Uterus (tissue), 4 donors: ENCODE results near the gene SMAD6. TPM values are rescaled to one million over a fixed set of nuclear protein-coding genes. Genes with fewer than 3 reads are reported as not detected.

ENCODE experiments used
- DNase-seq, 2 donors: peaks; one replicate each; pipeline ENCODE4 v3.0.0-alpha.2; 2019 to 2020
- H3K27ac ChIP-seq, 2 donors: fragments of 200-600 bp; sonication (generic); 1 replicate in 1 of 2; 2 replicates in 1 of 2; pipeline ENCODE4 v1.5.1; 2016 to 2018
- H3K27me3 ChIP-seq, 2 donors: fragments of 200-600 bp; sonication (generic); one replicate each; pipeline ENCODE4 v1.5.1; 2018 to 2019; ENCODE audit warnings: control low read depth in 1 of 2
- H3K36me3 ChIP-seq, 2 donors: fragments of 200-600 bp; sonication (generic); one replicate each; pipeline ENCODE4 v1.5.1; 2019; ENCODE audit warnings: control low read depth in 1 of 2
- H3K4me1 ChIP-seq, 2 donors: fragments of 200-600 bp; sonication (generic); one replicate each; pipeline ENCODE4 v1.5.1; 2018 to 2019; ENCODE audit warnings: control low read depth in 1 of 2
- H3K4me3 ChIP-seq, 2 donors: fragments of 200-600 bp; sonication (generic); 1 replicate in 1 of 2; 2 replicates in 1 of 2; pipeline ENCODE4 v1.5.1; 2018 to 2019; ENCODE audit warnings: mild to moderate bottlenecking in 1 of 2
- H3K9me3 ChIP-seq, 2 donors: fragments of 200-600 bp; sonication (generic); one replicate each; pipeline ENCODE4 v1.5.1; 2019; ENCODE audit warnings: control low read depth in 1 of 2
- CTCF ChIP-seq, 4 experiments: fragments of 200-600 bp in 2 of 4; fragments of 450-650 bp in 2 of 4; sonication (generic) in 2 of 4; IDR thresholded peaks; one replicate each; pipeline ENCODE4 v1.5.1; 2016 to 2019; ENCODE audit warnings: antibody characterized with exemption in 4 of 4, mild to moderate bottlenecking in 2 of 4, moderate library complexity in 1 of 4
- POLR2A ChIP-seq, 2 donors: fragments of 450-650 bp; IDR thresholded peaks; one replicate each; pipeline ENCODE4 v1.6.1; 2016; ENCODE audit warnings: antibody characterized with exemption in 2 of 2, mild to moderate bottlenecking in 1 of 2, moderate library complexity in 1 of 2
- intact Hi-C: fragments of 100-400 bp; cut with DNase I; formaldehyde crosslinking; loops from one replicate; pipeline ENCODE4 v1.15.1; 2023; ENCODE audit warnings: low total_unique reads
- total RNA-seq, 4 donors: library from RNA; depleted of rRNA in 3 of 4; stranded (reverse); fragments of >200 nt in 3 of 4; gene quantifications; one replicate each; pipeline versions ENCODE4 v1.1.0 to v1.2.4, GENCODE V29; 2014 to 2023
- donor health status: DM: yes; HTN: yes; CAD: no.

SMAD6 gene
- total RNA-seq, 4 donors from 2014 or later, result 9.4 to 30.1 (median 19.1) TPM

- Histone ChIP-seq H3K27ac (peak overlapping the region in 1 of 2 donors; percentile 70), H3K27me3 (no peaks in the 10 kb centered on the region)
These were observed 33.2 kb downstream of the SMAD6 start for GRCh38 chr15:66734961-66735908.

GRCh38 chr15:66735909-66736305, 33.9 kb downstream of the SMAD6 start:
- intact Hi-C loops, result no loop called here
- Histone ChIP-seq H3K36me3 (no peaks in the 10 kb centered on the region), H3K27ac (no peak overlapping the region), H3K27me3 (no peaks in the 10 kb centered on the region), H3K4me1 (peaks cover 0 to 9% of the 10 kb centered on the region in 2 donors), H3K4me3 (no peak overlapping the region), H3K9me3 (no peaks in the 10 kb centered on the region)
- TF ChIP-seq CTCF (IDR thresholded peaks at IDR 0.05), result no peak
- no peak for TF ChIP-seq POLR2A (IDR thresholded peaks at IDR 0.05)
- peak; percentile 51 to 57 for DNase-seq

More at GRCh38 chr15:66734961-66735908, 33.2 kb downstream of the SMAD6 start:
- Histone ChIP-seq H3K36me3 (no peaks in the 10 kb centered on the region), H3K9me3 (no peaks in the 10 kb centered on the region), H3K4me3 (no peak overlapping the region), H3K4me1 (peaks cover 0 to 9% of the 10 kb centered on the region in 2 donors)
- TF ChIP-seq CTCF (IDR thresholded peaks at IDR 0.05) (no peak), POLR2A (IDR thresholded peaks at IDR 0.05) (no peak)
- intact Hi-C loops, result no loop called here
- DNase-seq, result no peak

GRCh38 chr15:66737243-66738010, 35.4 kb downstream of the SMAD6 start:
- Histone ChIP-seq H3K36me3 (no peaks in the 10 kb centered on the region), H3K27ac (no peak overlapping the region), H3K27me3 (no peaks in the 10 kb centered on the region), H3K4me1 (peaks cover 0 to 9% of the 10 kb centered on the region in 2 donors), H3K9me3 (no peaks in the 10 kb centered on the region), H3K4me3 (no peak overlapping the region)
- intact Hi-C loops, result no loop called here
- no peak for TF ChIP-seq POLR2A (IDR thresholded peaks at IDR 0.05)
- TF ChIP-seq CTCF (IDR thresholded peaks at IDR 0.05), result no peak
- DNase-seq, result no peak

GRCh38 chr15:66738116-66738515, 36.1 kb downstream of the SMAD6 start:
- Histone ChIP-seq H3K27ac (no peak overlapping the region), H3K4me3 (no peak overlapping the region), H3K9me3 (no peaks in the 10 kb centered on the region), H3K27me3 (no peaks in the 10 kb centered on the region), H3K36me3 (no peaks in the 10 kb centered on the region), H3K4me1 (peaks cover 0 to 9% of the 10 kb centered on the region in 2 donors)
- TF ChIP-seq CTCF (IDR thresholded peaks at IDR 0.05) (no peak), POLR2A (IDR thresholded peaks at IDR 0.05) (no peak)
- intact Hi-C loops, result no loop called here
- no peak for DNase-seq

- Histone ChIP-seq H3K27ac (no peak overlapping the region), H3K4me3 (no peak overlapping the region), H3K36me3 (no peaks in the 10 kb centered on the region), H3K9me3 (no peaks in the 10 kb centered on the region), H3K27me3 (no peaks in the 10 kb centered on the region), H3K4me1 (peaks cover 0 to 9% of the 10 kb centered on the region in 2 donors)
- TF ChIP-seq CTCF (IDR thresholded peaks at IDR 0.05), result no peak
- no peak for TF ChIP-seq POLR2A (IDR thresholded peaks at IDR 0.05)
- intact Hi-C loops, result no loop called here
- no peak for DNase-seq
These were observed 36.6 kb downstream of the SMAD6 start for GRCh38 chr15:66738595-66738994.
